HepG2 (cell line): ENCODE measurements around the gene METAP1D. TPM values are rescaled to one million over a fixed set of nuclear protein-coding genes. Genes with fewer than 3 reads are reported as not detected.

Experiments used
- ADNP ChIP-seq: sonication (generic); formaldehyde crosslinking; IDR thresholded peaks from 2 replicates; pipeline ENCODE4 v1.4.0; 2020; ENCODE audit warnings: missing genetic modification reagents
- CAMTA2 ChIP-seq: sonication (generic); formaldehyde crosslinking; IDR thresholded peaks from 2 replicates; pipeline ENCODE4 v1.4.0; 2020; ENCODE audit warnings: mild to moderate bottlenecking, missing genetic modification reagents, borderline replicate concordance
- DMAP1 ChIP-seq: IDR thresholded peaks from 2 replicates; pipeline ENCODE4 v1.6.1; 2016
- FLYWCH1 ChIP-seq: sonication (generic); formaldehyde crosslinking; IDR thresholded peaks from 2 replicates; pipeline ENCODE4 v1.8.1; 2023; ENCODE audit warnings: mild to moderate bottlenecking, missing genetic modification reagents
- GATAD1 ChIP-seq: IDR thresholded peaks from 2 replicates; pipeline ENCODE4 v1.6.1; 2016; ENCODE audit warnings: missing genetic modification reagents, missing compliant biosample characterization
- GRHL1 ChIP-seq: sonication (generic); formaldehyde crosslinking; conservative IDR thresholded peaks from 2 replicates; pipeline ENCODE4 v1.8.0; 2022; ENCODE audit warnings: missing genetic modification reagents
- GTF3A ChIP-seq: sonication (generic); formaldehyde crosslinking; conservative IDR thresholded peaks from 2 replicates; pipeline ENCODE4 v1.4.0; 2020; ENCODE audit warnings: mild to moderate bottlenecking, missing genetic modification reagents
- HES4 ChIP-seq: sonication (generic); formaldehyde crosslinking; IDR thresholded peaks from 2 replicates; pipeline ENCODE4 v1.9.0; 2021; ENCODE audit warnings: mild to moderate bottlenecking, missing genetic modification reagents, borderline replicate concordance
- HOXD1 ChIP-seq: sonication (generic); formaldehyde crosslinking; IDR thresholded peaks from 2 replicates; pipeline ENCODE4 v1.5.0; 2020; ENCODE audit warnings: missing genetic modification reagents
- KAT8 ChIP-seq: IDR thresholded peaks from 2 replicates; pipeline ENCODE4 v1.6.1; 2016; ENCODE audit warnings: missing genetic modification reagents, missing compliant biosample characterization
- KDM1A ChIP-seq: IDR thresholded peaks from 2 replicates; pipeline ENCODE4 v1.6.1; 2016; ENCODE audit warnings: missing compliant biosample characterization
- MBNL3 ChIP-seq: fragments of 250-450 bp; sonication (Bioruptor Pico); conservative IDR thresholded peaks from 2 replicates; pipeline ENCODE4 v1.8.0; 2022; ENCODE audit warnings: mild to moderate bottlenecking, inconsistent platforms
- NR0B2 ChIP-seq: sonication (generic); formaldehyde crosslinking; IDR thresholded peaks from 2 replicates; pipeline ENCODE4 v1.4.0; 2020; ENCODE audit warnings: mild to moderate bottlenecking, missing genetic modification reagents
- PAXIP1 ChIP-seq: sonication (generic); formaldehyde crosslinking; conservative IDR thresholded peaks from 2 replicates; pipeline ENCODE4 v1.4.0; 2020; ENCODE audit warnings: mild to moderate bottlenecking, missing genetic modification reagents, moderate library complexity
- REPIN1 ChIP-seq: sonication (generic); formaldehyde crosslinking; IDR thresholded peaks from 2 replicates; pipeline ENCODE4 v1.8.0; 2022; ENCODE audit warnings: missing genetic modification reagents, low read depth, mild to moderate bottlenecking, borderline replicate concordance
- SAP130 ChIP-seq: IDR thresholded peaks from 2 replicates; pipeline ENCODE4 v1.6.1; 2016; ENCODE audit warnings: low read depth
- SRF ChIP-seq: IDR thresholded peaks from 2 replicates; pipeline ENCODE4 v1.6.1; 2011; ENCODE audit warnings: mild to moderate bottlenecking, low read depth, low read length, moderate library complexity
- THAP11 ChIP-seq: IDR thresholded peaks from 2 replicates; pipeline ENCODE4 v1.6.1; 2016; ENCODE audit warnings: missing biosample characterization, missing genetic modification reagents
- ZEB1 ChIP-seq: IDR thresholded peaks from 2 replicates; pipeline ENCODE4 v1.6.1; 2012; ENCODE audit warnings: mild to moderate bottlenecking, low read depth, inconsistent platforms; ENCODE audit not compliant: insufficient replicate concordance
- ZNF432 ChIP-seq: sonication (generic); formaldehyde crosslinking; IDR thresholded peaks from 2 replicates; pipeline ENCODE4 v1.5.0; 2020; ENCODE audit warnings: missing genetic modification reagents, mild to moderate bottlenecking, borderline replicate concordance
- ZNF468 ChIP-seq: sonication (generic); formaldehyde crosslinking; IDR thresholded peaks from 2 replicates; pipeline ENCODE4 v1.8.0; 2022; ENCODE audit warnings: mild to moderate bottlenecking, moderate library complexity, missing genetic modification reagents
- ZNF614 ChIP-seq: IDR thresholded peaks from 2 replicates; pipeline ENCODE4 v1.6.1; 2018; ENCODE audit warnings: missing biosample characterization, missing genetic modification reagents, inconsistent platforms, borderline replicate concordance
- polyA plus RNA-seq, 8 experiments: library from polyadenylated mRNA; depleted of rRNA in 3 of 8; stranded (reverse) in 7 of 8; unstranded in 1 of 8; fragments of >200 nt; fragmentation: Illumina TruSeq in 4 of 8; extraction: Trizol in 4 of 8; gene quantifications; 2 replicates each; pipeline versions ENCODE4 v1.2.1 to v1.2.3, GENCODE V29; 2011 to 2016; ENCODE audit warnings: low read depth in 4 of 8, missing spikeins in 1 of 8, mixed read lengths in 1 of 8; ENCODE audit not compliant: insufficient read depth in 1 of 8
- total RNA-seq, 5 experiments: library from RNA; depleted of rRNA; stranded (reverse); fragments of >200 nt; fragmentation: Illumina TruSeq; extraction: Trizol; gene quantifications; 2 replicates each; pipeline ENCODE4 v1.2.3, GENCODE V29; 2016; ENCODE audit warnings: low read depth in 1 of 5
- TF ChIP-seq, protein P1 (sequence below): sonication (generic); formaldehyde crosslinking; IDR thresholded peaks from 2 replicates; pipeline ENCODE4 v1.4.0; 2020; ENCODE audit warnings: missing genetic modification reagents, borderline replicate concordance

The METAP1D gene
- total and polyA plus RNA-seq, 2 of the 13 experiments (the other 11 are each of a cell fraction or from before 2014, with no cell fraction given): 14.7 to 21.6 TPM

GRCh38 chr2:172052000-172052983, 52.5 kb downstream of the METAP1D start (continued):
- TF ChIP-seq FLYWCH1 (CRISPR knock-in tag): no peak
- TF ChIP-seq HES4 (CRISPR knock-in tag): no peak
- TF ChIP-seq DMAP1: peak; percentile 85
- TF ChIP-seq ZNF432 (CRISPR knock-in tag): no peak
- no peak for TF ChIP-seq GRHL1
- no peak for TF ChIP-seq CAMTA2 (CRISPR knock-in tag)
- peak; percentile 87 for TF ChIP-seq KAT8 (CRISPR knock-in tag)
- no peak for TF ChIP-seq ZNF468 (CRISPR knock-in tag)
- peak; percentile 87 for TF ChIP-seq SAP130 (CRISPR knock-in tag)
- TF ChIP-seq GATAD1 (CRISPR knock-in tag): peak; percentile 45; the same call in 1 of the 2 replicates
- no peak for TF ChIP-seq NR0B2 (CRISPR knock-in tag)
- TF ChIP-seq SRF: no peak; the same call in 1 of the 2 replicates
- TF ChIP-seq THAP11: peak; percentile 80
- peak; percentile 90 for TF ChIP-seq ZEB1
- peak; percentile 37; the same call in 1 of the 2 replicates for TF ChIP-seq KDM1A (CRISPR knock-in tag)
- peak; percentile 95 for TF ChIP-seq PAXIP1 (CRISPR knock-in tag)
- peak; percentile 80 for TF ChIP-seq REPIN1 (CRISPR knock-in tag)
- TF ChIP-seq GTF3A (CRISPR knock-in tag): no peak
- TF ChIP-seq, protein P1, sequence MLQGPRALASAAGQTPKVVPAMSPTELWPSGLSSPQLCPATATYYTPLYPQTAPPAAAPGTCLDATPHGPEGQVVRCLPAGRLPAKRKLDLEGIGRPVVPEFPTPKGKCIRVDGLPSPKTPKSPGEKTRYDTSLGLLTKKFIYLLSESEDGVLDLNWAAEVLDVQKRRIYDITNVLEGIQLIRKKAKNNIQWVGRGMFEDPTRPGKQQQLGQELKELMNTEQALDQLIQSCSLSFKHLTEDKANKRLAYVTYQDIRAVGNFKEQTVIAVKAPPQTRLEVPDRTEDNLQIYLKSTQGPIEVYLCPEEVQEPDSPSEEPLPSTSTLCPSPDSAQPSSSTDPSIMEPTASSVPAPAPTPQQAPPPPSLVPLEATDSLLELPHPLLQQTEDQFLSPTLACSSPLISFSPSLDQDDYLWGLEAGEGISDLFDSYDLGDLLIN (CRISPR knock-in tag): no peak
- TF ChIP-seq ZNF614: peak; percentile 95
- no peak for TF ChIP-seq ADNP (CRISPR knock-in tag)
- no peak for TF ChIP-seq MBNL3 (CRISPR knock-in tag)
- TF ChIP-seq HOXD1 (CRISPR knock-in tag): peak; percentile 81; the same call in 1 of the 2 replicates
